K562 treated with DMSO at 1 percent for 48 hours (cell line): ENCODE results near the gene RANBP1. TPM values are rescaled to one million over a fixed set of nuclear protein-coding genes. Genes with fewer than 3 reads are reported as not detected.

Experiments
- total RNA-seq: library from RNA; unstranded; fragments of 300-600 nt; gene quantifications from 2 replicates; pipeline ENCODE4 v1.2.3, GENCODE V29; 2022; ENCODE audit warnings: low replicate concordance; ENCODE audit errors: extremely low read depth

Gene RANBP1
- total RNA-seq: 684 TPM in 1 of 2 replicates, not detected in the other

DNA sequence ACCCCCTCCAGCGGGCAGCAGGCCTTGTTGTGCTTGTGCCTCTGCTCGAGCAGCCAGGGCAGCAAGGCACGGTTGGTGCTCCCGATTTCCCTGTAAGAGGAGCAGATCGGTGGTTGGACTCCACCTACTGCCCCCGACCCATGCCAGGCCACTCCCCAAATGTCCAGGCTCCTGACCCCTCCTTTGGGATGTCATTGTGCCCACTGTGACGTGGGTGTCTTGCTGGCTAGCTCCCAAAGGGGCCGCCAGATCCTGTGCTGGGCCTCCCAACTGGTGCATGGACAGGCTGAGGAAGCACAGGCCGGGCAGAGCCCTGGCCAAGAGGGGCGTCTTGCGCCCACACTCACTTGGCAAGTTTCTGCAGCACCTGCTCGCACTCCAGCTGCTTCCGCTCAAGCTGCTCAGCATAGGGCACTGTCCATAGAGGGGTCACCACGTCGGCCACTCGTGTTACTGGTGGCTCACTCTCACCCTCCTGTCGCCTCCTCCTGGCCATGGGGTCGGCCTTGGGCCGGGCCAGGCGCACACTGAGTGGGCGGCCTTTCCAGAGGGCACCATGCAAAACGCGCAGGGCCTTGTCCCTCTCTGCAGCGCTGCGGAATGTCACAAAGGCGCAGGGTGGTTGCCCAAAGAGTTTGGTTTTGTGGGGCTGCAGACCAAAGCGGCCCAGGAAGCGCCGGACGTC lies at the start of gene RANBP1:
Gene RANBP1 (plus strand): TSS at position 414 of the 685 bp plus-strand sequence. CDS start 81 bp downstream, at position 495.

DNA sequence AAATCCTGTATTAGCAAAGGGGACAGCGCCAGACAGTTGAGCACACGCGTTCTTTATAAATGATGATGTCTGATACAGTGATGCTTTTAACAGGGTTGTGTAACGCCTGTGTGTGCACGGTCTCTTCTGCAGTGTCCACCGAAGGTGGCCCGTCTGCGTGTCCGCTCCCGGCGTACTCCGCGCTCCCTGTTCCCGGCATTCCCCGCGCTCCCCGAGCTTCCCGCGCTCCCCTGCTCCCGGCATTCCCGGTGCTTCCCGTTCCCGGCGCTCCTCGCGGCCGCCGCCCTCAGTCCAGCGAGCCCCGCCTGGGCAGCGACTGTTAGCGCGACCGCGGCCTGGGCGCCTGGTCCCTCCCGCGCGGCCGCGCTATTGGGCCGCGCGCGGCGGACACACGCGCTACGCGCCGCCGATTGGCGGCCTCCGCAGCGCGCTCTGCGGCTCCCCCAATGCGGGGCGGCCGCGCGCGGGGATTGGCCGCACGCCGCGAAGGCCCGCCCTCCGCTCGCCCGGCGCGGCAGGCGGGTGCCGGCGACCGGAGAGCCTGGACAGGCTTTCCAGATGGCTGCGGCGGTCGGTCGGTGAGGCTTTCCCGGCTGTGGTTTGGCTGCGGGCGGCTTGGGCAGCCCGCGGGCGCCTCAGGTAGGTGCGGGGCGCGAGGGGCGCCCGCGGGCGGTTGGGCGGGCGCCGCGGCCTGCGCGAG lies 36.0 kb upstream of the RANBP1 start, which contains the start of gene DGCR8:
Gene DGCR8 (plus strand): TSS at position 497 of the 700 bp plus-strand sequence. CDS start 5,723 bp downstream, outside the sequence.

DNA sequence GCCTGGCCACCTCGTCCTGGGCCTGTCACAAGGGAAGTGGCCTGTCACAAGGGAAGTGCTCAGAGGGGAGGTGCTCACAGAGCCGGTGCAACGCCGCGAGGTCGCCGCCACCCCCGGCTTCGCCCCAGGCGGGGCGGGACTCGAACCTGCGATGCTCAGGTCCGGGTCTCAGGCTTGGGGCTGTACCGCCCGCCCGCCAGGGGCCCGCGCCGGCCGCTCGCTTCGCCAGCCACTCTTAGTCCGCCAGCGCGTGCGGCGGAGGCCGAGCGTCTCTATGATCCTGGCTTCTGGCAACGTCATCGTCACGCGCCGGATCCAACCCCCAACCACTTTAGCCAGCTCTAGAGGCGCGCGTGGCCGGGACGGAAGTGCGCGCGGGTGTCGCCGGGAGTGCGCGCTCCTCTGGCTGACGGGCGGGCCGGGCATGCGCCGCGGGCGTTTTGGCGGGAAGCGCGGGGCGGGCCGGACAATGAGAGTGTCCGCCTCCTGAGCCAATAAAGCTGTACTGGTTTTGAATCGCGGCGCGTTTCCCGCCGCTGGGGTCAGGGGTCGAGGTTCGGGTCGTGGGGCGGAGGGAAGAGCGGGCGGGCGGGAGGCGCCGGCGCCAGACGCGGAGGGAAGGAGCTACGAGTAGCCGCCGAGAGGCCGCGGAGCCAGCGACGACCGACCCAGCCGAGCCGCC lies 1.2 kb downstream of the RANBP1 start, which contains the start of gene TRMT2A:
Gene TRMT2A (minus strand): TSS at position 276 of the 682 bp plus-strand sequence. CDS start 320 bp downstream, outside the sequence.

DNA sequence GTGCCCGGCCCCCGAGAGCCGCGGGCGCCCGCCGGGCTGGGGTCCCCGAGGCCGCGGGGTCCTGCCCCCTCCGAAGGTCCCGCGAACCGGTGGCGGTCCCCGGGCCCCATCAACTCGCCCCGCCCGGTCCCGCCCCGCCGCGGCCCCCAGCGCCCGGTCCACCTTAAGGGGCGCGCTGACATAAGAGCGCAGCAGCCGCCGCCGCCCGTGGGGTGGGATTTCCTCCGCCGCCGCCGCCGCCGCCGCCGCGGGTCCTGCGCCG lies 15.6 kb downstream of the RANBP1 start, which contains the start of gene ZDHHC8:
Gene ZDHHC8 (plus strand): TSS at position 208 of the 262 bp plus-strand sequence. CDS start 144 bp downstream, outside the sequence.

DNA sequence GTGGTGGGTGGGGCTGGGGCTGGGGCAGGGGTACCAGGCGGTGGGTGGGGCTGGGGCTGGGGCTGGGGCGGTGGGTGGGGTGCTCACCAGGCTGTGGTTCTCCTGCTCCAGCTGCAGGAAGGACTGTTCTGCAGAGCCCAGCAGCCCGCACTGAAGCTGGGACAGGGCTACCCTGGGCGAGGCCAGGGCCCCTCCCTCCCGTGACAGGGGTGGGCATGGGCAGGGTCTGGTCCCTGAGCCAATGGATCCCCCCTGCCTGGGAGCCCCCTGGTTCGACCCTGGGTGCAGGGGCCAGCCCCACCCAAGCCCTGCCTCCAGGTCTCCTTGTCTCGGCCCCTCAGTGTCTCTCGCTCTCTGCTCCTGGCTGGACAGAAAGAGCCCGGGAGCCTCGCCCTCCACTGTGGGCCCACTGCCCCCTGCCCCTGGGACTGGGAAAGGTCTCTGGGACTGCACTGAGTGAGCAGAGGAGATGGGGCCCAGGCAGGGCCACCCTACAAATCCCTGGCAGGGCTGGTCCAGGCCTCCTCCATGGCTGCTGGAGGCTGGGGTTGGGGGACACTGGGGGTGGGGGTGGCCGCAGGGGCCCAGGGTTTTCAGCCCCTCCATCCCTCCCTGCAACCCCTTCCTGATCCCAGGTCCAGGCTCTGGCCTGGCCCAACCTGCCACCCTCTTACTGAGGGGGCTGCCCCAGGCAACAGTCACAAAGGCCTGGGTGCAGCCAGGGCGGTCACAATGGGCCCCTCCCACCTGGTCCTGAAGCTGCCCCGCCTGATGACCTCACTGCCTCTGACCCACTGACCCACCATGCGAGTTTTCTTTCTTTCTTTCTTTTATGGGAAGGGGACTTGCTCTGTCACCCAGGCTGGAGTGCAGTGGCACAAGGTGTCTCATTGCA lies 34.7 kb downstream of the RANBP1 start, which contains the start of gene CCDC188:
Gene CCDC188 (minus strand): TSS at position 675 of the 895 bp plus-strand sequence. CDS start 69 bp downstream, at position 606.

Other genes with a start within 250 kb of the RANBP1 start
- not detected in 2 replicates for gene COMT, start 174.3 kb upstream of the RANBP1 start, total RNA-seq
- gene TXNRD2, start 174.3 kb upstream of the RANBP1 start, total RNA-seq: not detected in 2 replicates
- 142 TPM in 1 of 2 replicates, not detected in the other for gene ARVCF, start 99.3 kb upstream of the RANBP1 start, total RNA-seq
- gene TANGO2, start 95.0 kb upstream of the RANBP1 start, total RNA-seq: not detected in 2 replicates
- gene DGCR8, start 35.9 kb upstream of the RANBP1 start, total RNA-seq: not detected in 2 replicates
- gene TRMT2A, start 1.1 kb downstream of the RANBP1 start, total RNA-seq: 156 TPM in 1 of 2 replicates, not detected in the other
- not detected in 2 replicates for gene ZDHHC8, start 15.7 kb downstream of the RANBP1 start, total RNA-seq
- gene CCDC188, start 35.0 kb downstream of the RANBP1 start, total RNA-seq: not detected in 2 replicates
- gene RTN4R, start 152.2 kb downstream of the RANBP1 start, total RNA-seq: not detected in 2 replicates
- not detected in 2 replicates for gene DGCR6L, start 204.0 kb downstream of the RANBP1 start, total RNA-seq